Right renal cortex interstitium (tissue), 3 donors: ENCODE measurements around the gene UBASH3A. TPM values are rescaled to one million over a fixed set of nuclear protein-coding genes. Genes with fewer than 3 reads are reported as not detected.

Source experiments
- DNase-seq, 3 donors: peaks; one replicate each; pipeline ENCODE4 v3.0.0-alpha.2; 2013; ENCODE audit warnings: low read depth in 3 of 3, low spot score in 2 of 3
- polyA plus RNA-seq, 3 donors: library from polyadenylated mRNA; unstranded; fragments of 120-200 nt; gene quantifications; one replicate each; pipeline ENCODE4 v1.2.1, GENCODE V29; 2013; ENCODE audit not compliant: insufficient read length in 3 of 3

The UBASH3A gene
- under 1 TPM in 2 of 3 donors, not detected in 1; 0.06 to 0.15 TPM for polyA plus RNA-seq

DNA sequence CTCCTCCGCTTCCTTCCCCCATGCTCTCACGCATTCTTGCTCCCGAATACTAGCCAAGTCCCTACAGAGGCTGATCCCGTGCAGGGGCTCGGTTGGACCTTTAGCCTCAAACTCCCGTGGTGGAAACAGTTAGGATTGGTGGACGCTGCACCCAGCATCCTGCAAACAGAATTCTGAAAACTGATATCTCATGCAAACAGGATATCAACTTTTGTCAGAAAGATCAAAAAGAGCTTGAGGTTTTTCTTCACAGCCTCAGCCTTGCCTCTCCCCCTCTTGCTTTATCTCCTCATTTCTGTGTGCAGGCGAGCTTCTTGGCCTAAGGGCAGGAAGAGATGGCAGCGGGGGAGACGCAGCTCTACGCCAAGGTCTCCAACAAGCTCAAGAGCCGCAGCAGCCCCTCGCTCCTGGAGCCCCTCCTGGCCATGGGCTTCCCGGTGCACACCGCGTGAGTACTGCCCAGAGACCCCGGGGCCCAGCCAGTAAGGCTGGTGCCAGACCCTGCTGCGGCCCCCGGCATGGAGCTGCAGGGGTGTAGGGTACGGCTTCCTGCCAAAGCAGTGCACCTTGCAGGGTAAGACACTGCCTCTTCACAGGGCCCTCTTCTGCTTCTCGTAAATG lies at the start of gene UBASH3A:
TSS of gene UBASH3A (plus strand) at position 292 of the 621 bp plus-strand sequence. CDS start at position 336, 44 bp downstream.
- DNase-seq: no peak

GRCh38 chr21:42356046-42356445 lies 47.7 kb upstream of the UBASH3A start:
- no peak for DNase-seq

DNA sequence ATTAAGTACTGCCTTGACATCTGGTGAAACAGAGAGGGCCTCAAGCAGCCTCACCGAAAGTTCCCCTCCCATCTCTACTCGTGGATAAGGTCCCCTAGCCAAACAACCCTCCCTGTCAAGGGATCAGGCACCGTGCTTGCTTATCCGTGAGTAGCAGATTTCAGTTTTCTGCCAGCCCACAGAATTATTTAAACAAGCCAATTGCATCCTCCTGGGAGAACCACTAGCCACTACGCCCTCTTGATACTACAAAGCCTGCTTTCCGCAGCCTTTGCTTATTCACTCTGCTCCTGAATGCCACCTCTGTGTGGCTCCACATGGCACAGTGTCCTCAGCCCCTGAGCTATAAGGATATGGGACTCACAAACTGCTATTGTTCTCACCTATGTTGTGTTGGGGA lies 47.1 kb upstream of the UBASH3A start:
- DNase-seq: no peak

- DNase-seq: no peak
Measured at GRCh38 chr21:42357307-42357706, 46.4 kb upstream of the UBASH3A start.

GRCh38 chr21:42358261-42358660 lies 45.4 kb upstream of the UBASH3A start:
- DNase-seq: no peak

DNA sequence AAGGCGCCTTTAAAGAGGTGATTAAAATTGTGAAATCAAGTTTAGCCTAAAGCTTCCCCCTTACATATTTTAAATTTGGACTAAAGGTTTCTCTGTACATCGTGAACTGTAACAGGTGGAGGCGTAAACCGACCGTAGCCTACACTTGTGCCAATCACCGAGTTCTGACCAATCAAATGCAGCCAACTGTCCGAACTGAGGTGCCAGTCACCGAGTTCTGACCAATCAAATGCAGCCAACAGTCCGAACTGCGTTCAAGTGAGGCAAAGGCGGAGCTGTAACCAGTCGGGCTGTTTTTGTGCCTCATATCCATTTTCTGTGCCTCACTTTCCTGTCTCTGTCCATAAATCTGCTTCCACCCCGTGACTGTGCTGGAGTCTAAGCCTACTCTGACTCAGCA lies 44.8 kb upstream of the UBASH3A start:
- no peak for DNase-seq

GRCh38 chr21:42360317-42360716 lies 43.4 kb upstream of the UBASH3A start:
- no peak for DNase-seq

DNA sequence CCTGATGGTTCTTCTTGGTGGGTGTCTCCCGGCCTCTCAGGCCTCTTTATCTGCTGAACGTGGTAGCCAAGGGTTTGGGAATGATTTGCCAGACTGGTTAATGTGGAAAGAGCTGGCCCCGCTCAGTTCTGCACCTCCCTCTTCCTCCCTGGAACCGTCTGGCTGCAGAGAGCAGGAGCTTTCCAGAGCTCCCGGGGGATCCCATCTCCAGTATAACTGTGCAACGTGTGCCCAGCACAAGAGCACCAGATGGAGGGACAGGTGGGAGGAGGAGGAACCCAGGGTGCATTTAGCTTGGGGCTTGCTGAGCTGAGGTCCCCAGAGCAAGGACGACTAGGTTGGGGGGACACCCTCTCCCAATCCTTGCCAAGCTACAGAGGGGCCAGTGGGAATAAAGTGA lies 42.4 kb upstream of the UBASH3A start:
- no peak for DNase-seq

- DNase-seq: no peak
Measured at GRCh38 chr21:42362198-42362597, 41.5 kb upstream of the UBASH3A start.

GRCh38 chr21:42362700-42363099 lies 41.0 kb upstream of the UBASH3A start:
- no peak for DNase-seq

DNA sequence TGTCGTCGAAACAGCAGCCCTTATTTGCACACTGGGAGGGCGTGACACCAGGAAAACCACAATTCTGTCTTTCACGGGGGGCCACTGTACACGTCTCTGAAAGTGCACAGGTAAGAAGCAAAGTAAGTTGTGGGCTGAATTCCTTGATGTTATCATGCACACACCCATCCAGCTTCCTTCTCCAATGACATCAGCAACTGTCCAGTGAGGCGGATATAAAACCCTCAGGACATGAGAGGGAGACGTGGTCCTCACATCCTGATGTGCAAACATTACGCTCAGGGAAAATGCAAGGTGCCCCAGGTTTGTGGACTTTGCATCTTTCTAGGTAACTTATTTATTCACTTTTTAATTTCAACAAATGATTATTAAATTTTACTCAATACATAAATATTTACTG lies 40.4 kb upstream of the UBASH3A start:
- no peak for DNase-seq

- DNase-seq: no peak
Measured at GRCh38 chr21:42364304-42364865, 39.3 kb upstream of the UBASH3A start.

DNA sequence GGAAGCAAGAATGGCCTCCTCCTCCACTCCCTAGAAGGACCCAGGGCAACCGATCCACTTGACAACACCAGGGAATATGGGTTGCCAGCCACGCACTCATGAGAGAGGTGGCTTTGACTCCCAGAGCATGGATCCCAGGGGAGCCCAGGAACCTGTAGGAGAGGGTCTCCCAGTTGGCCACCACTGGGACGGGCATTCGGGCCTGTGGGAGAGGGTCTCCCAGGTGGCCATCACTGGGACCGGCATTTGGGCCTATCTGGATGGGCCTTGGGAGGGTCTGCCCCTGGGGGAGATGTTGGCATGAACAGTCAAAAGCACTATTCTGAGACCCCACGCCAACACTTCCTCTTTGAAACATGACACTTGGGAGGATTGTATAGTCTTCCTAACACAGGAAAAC lies 37.9 kb upstream of the UBASH3A start:
- DNase-seq: no peak

DNA sequence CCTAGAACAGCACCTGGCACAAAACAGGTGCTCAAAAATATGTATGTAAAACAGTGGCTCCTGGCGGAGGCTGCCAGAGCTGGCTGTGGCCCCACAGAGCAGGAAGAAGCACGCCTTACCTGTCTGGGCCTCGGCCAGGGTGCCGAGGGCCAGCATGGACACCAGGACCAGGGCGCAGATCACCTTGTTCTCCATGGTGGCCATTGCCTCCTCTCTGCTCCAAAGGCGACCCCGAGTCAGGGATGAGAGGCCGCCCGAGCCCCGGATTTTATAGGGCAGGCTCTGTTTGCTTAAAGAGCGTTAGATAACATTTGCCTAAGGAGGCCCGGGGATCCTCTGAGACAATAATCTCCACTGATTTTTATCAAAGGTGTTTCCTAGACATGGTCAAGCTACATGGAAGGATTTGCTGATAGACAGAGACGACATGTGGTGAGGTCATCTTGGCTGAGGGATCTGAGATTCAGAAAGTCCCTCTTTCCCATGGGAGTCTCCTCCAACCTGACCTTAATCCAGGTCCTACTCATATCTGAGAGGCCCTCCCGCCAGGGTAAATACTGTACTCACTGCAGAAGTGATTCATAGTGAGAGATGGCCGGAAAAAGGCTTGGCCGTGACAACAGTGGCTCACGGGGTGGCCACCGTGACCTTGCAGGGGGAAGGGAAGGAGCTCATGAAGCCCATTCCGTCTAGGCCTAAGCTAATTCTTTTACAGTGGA lies 37.3 kb upstream of the UBASH3A start, which contains the start of gene TFF1:
TSS of gene TFF1 (minus strand) at position 244 of the 719 bp plus-strand sequence. CDS start at position 204, 40 bp downstream.
- DNase-seq: no peak

GRCh38 chr21:42367367-42368165 lies 36.1 kb upstream of the UBASH3A start:
- DNase-seq: no peak

DNA sequence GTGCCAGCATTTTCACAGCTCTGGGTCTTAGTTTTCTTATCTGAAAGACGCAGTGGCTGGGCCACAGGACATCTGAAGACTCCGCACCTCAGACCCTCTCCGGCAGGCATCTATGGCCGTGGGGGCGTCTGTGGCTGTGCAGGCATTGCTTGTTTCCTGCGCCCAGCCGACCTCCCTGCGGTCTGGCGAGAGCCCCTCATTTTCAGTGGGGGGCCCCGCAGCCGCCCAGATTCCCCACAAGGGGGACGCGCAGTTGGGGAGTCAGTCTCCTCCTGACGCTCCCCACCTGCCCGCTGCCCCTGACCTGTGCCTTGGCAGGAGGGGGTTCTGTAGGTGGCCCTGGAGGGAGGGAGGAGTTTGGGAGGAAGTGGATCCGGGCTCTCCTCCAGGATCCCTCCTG lies 33.9 kb upstream of the UBASH3A start:
- DNase-seq: no peak

DNA sequence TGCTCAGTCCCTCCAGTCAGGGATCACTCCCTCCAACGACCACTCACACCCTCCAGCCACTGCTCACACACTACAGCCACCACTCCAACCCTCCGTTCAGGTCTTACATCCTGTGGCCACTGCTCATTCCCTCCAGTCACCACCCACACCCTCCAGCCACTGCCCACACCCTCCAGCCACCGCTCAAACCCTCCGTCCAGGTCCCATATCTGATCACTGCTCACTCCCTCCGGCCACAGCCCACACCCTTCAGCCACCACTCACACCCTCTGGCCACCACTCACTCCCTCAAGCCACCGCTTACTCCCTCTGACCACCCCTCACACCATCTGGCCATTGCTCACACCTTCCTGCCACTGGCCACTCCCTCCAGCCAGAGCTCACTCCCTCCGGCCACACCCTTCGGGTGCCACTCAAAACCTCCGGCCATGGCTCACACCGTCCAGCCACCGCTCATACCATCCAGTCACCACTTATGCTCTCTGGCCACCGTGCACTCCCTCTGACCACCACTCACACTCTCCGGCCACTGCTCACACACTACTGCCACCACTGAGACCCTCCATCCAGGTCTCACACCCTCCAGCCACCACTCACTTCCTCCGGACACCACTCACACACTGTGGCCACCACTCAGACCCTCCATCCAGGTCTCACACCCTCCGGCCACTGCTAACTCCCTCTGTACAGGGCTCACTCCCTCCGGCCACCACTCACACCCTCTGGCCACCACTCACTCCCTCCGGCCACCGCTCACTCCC lies 32.6 kb upstream of the UBASH3A start:
- no peak for DNase-seq

GRCh38 chr21:42373196-42373907 lies 30.4 kb upstream of the UBASH3A start:
- no peak for DNase-seq

DNA sequence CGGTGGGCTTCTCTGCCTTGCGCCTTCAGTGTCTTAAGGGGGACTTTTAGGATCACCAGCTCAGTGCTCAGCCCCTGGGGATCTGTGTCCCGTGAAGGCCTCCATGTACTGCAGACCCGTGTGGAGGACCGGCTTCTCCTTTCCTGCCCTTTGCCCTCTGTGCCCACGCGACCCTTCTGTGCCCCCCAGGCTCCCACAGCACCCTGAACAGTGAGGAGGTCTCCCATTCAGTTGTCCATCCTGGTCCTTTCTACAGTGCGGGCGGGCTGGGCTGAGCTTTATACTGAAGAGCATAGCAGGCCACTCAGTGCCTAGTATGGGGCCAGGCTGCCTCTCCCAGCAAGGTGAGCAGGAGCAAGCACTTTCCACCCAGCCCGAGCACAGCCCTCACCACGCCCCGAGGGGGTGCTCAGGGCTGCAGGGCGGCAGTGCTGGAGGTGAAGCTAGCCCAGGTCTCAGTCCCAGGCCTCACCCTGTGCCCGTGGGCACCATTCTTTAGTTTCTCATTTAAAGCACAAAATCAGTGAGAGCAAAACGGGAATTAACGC lies 29.7 kb upstream of the UBASH3A start:
- no peak for DNase-seq
